Measurements from ENCODE around the gene RBM47.
"Not testable (repeated sequence)": the region's sequence is repeated elsewhere in the genome, so short reads cannot be mapped to it uniquely, and the experiment has no call there.

The RBM47 gene

DNA sequence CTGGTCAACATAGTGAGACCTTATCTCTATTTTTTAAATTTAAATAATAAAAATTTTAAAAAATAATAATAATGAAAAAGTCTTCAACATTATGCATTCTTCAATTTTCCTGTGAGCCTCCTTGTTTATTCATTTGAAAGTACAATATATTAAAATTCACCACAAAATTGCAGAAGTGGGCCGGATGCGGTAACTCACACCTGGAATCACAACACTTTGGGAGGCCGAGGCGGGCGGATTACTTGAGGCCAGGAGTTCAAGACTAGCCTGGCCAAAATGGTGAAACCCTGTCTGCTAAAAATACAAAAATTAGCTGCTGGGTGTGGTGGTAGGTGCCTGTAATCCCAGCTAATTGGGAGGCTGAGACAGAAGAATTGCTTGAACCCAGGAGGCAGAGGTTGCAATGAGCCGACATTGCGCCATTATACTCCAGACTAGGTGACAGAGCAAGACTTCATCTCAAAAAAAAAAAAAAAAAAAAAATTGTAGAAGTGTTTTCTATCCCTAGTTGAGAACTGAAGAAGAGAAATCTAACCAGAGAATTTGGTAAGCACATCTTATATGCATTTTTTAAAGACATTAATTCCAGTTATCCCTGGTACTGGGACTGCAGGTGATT is 56.9 kb downstream of the RBM47 start:
- H3K27me3 Mint-ChIP-seq (ENCODE audit: low read depth): no peaks in the 10 kb centered on the region
- H3K4me1 Mint-ChIP-seq (ENCODE audit: low read depth): peaks cover 19% of the 10 kb centered on the region
- H3K36me3 Mint-ChIP-seq (ENCODE audit: low read depth): peaks cover 1% of the 10 kb centered on the region
- H3K9me3 Mint-ChIP-seq: no peaks in the 10 kb centered on the region
- H3K27ac Mint-ChIP-seq: no peak overlapping the region
- no peak overlapping the region for H3K4me3 Mint-ChIP-seq

DNA sequence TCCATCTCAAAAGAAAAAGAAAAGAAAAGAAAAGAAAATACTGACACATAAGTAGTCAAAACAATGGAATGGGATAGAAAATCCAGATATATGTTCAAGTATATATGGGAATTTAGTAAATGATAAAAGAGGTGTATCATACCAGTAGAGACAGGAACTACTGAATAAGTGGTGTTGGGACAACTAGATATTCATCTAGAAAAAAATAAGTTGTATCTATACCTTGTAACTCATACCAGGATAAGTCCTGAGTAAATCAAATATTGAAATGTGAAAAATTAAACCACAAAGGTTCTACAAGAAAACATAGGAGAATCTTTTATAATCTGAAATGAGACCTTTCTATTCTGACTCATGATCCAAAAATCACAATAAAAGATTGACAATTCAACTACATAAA is 58.5 kb downstream of the RBM47 start:
- Mint-ChIP-seq H3K4me3 (no peak overlapping the region), H3K36me3 (ENCODE audit: low read depth) (no peaks in the 10 kb centered on the region), H3K27me3 (ENCODE audit: low read depth) (no peaks in the 10 kb centered on the region), H3K9me3 (no peaks in the 10 kb centered on the region), H3K27ac (no peak overlapping the region), H3K4me1 (ENCODE audit: low read depth) (peaks cover 4% of the 10 kb centered on the region)

DNA sequence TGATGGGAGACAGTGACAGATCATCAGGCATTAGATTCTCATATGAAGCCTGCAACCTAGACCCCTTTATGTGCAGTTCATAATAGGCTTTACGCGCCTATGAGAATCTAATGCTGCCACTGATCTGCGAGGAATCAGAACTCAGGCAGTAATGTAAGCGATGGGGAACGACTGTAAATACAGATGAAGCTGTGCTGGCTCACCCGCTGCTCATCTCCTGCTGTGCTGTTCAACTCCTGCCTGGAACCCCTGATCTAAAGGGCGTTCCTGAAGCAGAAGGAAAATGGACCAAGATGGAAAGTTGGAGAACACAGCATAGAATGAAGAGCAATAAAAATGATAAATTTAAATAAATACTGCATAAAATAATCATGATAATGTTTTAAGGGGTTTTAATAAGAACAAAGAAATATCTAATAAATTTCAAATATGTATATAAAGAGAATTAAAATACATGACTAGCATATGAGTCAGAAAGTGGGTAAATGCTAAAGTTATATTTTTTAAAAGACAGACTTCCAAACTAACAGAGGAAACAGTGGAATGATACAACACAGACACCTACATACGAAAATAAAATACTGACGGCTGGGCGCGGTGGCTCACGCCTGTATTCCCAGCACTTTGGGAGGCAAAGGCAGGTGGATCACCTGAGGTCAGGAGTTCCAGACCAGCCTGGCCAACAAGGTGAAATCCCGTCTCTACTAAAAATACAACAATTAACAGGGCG is 59.2 kb downstream of the RBM47 start:
- no peaks in the 10 kb centered on the region for H3K36me3 Mint-ChIP-seq (ENCODE audit: low read depth)
- no peak overlapping the region for H3K4me3 Mint-ChIP-seq
- no peaks in the 10 kb centered on the region for H3K9me3 Mint-ChIP-seq
- no peak overlapping the region for H3K27ac Mint-ChIP-seq
- no peaks in the 10 kb centered on the region for H3K27me3 Mint-ChIP-seq (ENCODE audit: low read depth)
- peaks cover 3% of the 10 kb centered on the region for H3K4me1 Mint-ChIP-seq (ENCODE audit: low read depth)

DNA sequence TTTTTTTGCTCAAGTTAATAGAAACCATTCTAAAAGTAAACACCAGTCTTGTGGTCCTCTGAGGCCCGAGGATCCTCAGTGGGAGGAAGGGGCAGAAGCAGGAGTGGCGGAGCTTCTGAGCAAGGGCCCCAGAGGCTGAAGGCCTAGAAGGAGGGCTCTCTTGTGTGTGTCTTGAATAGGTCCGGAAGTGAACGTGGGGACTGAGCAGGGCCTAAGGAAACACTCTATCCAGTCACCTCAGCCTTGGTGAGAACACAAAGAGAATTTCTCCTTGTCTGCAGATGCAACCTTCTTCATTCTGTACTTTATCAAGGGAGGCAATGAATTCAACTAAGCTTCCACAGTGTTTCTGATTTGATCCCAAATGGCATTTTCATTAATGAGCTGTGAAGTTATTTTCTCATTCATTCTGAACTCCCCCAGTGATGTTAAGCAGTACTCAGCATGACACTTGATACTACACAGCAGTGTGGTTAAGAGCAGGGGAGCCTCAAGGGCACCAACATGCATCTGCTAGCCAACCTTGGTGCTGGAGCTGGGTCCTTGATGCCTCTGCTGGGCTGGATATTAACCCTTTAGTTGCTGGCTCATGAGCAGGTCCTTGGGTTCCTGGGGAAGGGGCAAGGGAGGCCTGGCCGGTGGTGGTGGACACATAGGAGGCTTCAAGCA is 64.7 kb downstream of the RBM47 start:
- peaks cover 13% of the 10 kb centered on the region for H3K4me1 Mint-ChIP-seq (ENCODE audit: low read depth)
- no peak overlapping the region for H3K4me3 Mint-ChIP-seq
- no peaks in the 10 kb centered on the region for H3K9me3 Mint-ChIP-seq
- no peaks in the 10 kb centered on the region for H3K27me3 Mint-ChIP-seq (ENCODE audit: low read depth)
- no peak overlapping the region for H3K27ac Mint-ChIP-seq
- no peaks in the 10 kb centered on the region for H3K36me3 Mint-ChIP-seq (ENCODE audit: low read depth)

DNA sequence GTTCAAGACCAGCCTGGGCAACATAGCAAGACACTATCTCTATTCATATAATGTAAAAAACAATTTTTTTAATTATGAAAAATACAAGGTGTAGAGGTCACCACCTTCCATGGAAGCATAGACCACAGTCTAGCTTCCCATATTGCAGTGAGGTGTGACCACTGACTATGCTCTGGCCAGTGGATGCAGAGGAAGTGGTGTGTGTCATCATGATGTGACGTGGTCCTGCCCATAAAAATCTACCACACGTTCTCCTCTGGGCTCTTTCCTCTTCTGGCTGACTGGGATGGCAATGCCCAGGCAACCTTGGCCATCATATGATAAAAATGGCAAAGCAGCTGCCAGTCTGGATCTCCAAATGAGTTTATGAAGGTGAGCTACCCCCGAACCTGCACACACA is 65.7 kb downstream of the RBM47 start:
- H3K27me3 Mint-ChIP-seq (ENCODE audit: low read depth): no peaks in the 10 kb centered on the region
- H3K9me3 Mint-ChIP-seq: no peaks in the 10 kb centered on the region
- H3K27ac Mint-ChIP-seq: no peak overlapping the region
- H3K4me1 Mint-ChIP-seq (ENCODE audit: low read depth): peaks cover 20% of the 10 kb centered on the region
- no peaks in the 10 kb centered on the region for H3K36me3 Mint-ChIP-seq (ENCODE audit: low read depth)
- no peak overlapping the region for H3K4me3 Mint-ChIP-seq

DNA sequence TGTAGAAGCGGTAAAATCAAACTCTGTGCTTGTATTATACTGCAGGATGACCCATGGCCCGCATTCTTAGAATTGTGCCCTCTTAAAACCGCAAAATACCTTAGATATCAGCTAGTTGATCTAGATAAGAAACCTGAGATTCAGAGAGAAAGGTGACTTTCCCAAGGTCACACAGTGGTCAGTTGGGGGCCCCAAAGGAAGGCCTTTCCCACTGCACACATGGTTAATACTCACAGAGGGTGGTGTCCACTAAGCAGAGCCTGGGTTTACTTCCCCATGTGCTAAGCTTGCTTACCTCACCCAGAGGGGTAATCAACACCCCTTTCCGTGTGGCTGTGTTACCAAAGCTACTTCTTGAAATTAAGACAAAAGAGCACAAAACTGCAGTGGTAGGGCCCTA is 66.3 kb downstream of the RBM47 start:
- H3K4me3 Mint-ChIP-seq: no peak overlapping the region
- H3K4me1 Mint-ChIP-seq (ENCODE audit: low read depth): peaks cover 20% of the 10 kb centered on the region
- H3K27ac Mint-ChIP-seq: no peak overlapping the region
- H3K36me3 Mint-ChIP-seq (ENCODE audit: low read depth): no peaks in the 10 kb centered on the region
- H3K27me3 Mint-ChIP-seq (ENCODE audit: low read depth): no peaks in the 10 kb centered on the region
- H3K9me3 Mint-ChIP-seq: no peaks in the 10 kb centered on the region

DNA sequence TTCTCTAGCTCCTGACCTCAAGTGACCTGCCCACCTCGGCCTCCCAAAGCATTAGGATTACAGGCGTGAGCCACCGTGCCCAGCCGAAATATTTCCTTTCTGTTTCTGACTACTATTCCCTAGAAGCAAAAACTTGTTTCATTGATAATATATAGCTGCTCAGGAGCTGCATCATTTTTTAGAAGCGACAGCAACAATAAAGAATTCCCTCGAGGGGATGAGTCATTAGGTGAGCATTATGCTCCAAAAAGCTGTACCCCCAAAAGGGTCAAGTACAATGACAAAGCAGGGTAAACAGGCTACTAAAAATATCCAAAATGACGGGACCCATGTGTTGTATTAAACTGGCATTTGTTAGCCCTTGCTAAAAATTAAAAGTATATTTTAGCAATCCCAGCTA is 67.0 kb downstream of the RBM47 start:
- Mint-ChIP-seq H3K36me3 (ENCODE audit: low read depth) (no peaks in the 10 kb centered on the region), H3K4me3 (no peak overlapping the region), H3K9me3 (no peaks in the 10 kb centered on the region), H3K27me3 (ENCODE audit: low read depth) (no peaks in the 10 kb centered on the region), H3K4me1 (ENCODE audit: low read depth) (peaks cover 20% of the 10 kb centered on the region), H3K27ac (no peak overlapping the region)

DNA sequence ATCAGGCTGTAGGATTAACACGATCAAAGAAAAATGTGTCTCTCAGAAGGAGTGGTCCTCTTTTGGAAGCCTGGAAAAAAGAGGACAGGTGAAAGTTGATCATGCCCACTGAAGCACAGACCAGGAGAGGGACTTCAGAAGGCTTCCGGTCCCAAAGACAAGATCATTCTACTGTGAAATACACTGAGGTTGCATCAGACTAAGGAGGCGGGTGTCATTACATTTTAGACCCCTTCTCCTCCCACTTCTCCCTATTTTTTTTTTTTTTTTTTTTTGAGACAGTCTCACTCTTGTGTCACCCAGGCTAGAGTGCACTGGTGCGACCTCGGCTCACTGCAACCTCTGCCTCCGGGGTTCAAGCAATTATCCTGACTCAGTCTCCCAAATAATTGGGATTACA is 67.5 kb downstream of the RBM47 start:
- Mint-ChIP-seq H3K4me1 (ENCODE audit: low read depth) (peaks cover 20% of the 10 kb centered on the region), H3K27me3 (ENCODE audit: low read depth) (no peaks in the 10 kb centered on the region), H3K4me3 (no peak overlapping the region), H3K36me3 (ENCODE audit: low read depth) (no peaks in the 10 kb centered on the region), H3K9me3 (no peaks in the 10 kb centered on the region), H3K27ac (no peak overlapping the region)

DNA sequence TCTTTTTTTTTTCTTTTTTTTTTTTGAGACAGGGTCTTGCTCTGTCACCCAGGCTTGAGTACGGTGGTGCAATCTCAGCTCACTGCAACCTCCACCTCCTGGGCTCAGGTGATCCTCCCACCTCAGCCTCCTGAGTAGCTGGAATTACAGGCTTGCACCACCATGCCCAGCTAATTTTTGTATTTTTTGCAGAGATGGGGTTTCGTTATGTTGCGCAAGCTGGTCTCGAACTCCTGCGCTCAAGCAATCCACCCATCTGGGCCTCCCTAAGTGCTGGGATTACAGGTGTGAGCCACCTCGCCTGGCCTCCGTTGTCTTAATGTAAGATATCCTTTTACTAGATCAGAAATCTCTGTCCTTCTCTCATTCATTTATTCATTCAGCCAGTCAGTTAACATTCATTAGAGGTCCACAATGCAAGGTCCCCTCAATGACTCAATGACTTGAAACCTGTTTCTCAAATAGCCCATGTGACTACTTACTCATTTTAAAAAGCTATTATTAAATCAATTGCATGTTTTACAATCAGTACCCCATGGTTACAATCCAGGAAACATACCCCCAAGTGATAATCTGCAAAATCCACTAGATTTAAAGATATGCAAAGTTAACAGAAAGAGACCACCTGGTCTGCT is 68.0 kb downstream of the RBM47 start:
- H3K27ac Mint-ChIP-seq; H3K9me3 Mint-ChIP-seq; H3K36me3 Mint-ChIP-seq (ENCODE audit: low read depth); H3K27me3 Mint-ChIP-seq (ENCODE audit: low read depth); H3K4me3 Mint-ChIP-seq: not testable (repeated sequence)
- H3K4me1 Mint-ChIP-seq (ENCODE audit: low read depth): peaks cover 20% of the 10 kb centered on the region

DNA sequence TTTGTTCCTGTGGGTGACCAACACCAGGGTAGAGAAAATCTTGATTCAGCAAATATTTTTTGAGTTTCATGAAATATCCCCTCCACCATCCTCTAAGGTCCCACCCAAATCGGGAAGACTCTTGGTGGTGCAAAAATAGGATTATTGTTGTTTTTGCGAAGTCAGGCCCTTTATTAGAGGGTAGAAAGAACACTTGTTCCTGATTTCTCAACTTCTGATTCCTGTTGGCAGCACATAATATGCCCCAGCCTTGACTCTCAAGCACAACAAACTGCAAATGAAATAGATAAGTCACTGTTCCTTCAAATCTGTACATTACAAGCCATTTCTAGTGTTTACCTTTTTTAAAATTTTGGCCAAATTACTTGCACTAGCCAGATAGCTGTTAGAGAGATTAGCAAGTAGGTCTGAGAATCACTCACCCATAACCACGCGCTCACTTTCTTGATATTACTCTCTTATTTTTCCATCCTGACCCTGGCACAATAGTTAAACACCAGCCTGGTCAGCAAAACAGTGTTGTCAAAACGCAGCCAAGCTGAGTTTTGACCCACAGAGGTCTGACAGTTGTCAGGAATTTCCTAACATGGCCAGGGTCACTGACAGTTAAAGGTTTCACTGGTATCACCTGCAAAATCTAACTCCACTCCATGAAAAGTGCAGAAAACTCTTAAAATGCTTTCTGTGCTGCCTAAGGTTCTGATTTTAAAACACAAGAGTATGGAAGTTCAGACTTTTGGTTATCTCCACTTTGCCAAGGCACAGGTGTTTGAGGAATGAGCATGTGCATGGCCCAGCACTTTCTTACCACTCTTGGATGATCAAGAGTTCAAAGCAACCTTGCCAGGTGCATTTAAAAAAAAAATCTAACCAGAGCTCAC is 69.8 kb downstream of the RBM47 start:
- H3K27ac Mint-ChIP-seq: no peak overlapping the region
- no peaks in the 10 kb centered on the region for H3K9me3 Mint-ChIP-seq
- H3K36me3 Mint-ChIP-seq (ENCODE audit: low read depth): no peaks in the 10 kb centered on the region
- no peaks in the 10 kb centered on the region for H3K27me3 Mint-ChIP-seq (ENCODE audit: low read depth)
- H3K4me1 Mint-ChIP-seq (ENCODE audit: low read depth): peaks cover 17% of the 10 kb centered on the region
- no peak overlapping the region for H3K4me3 Mint-ChIP-seq

DNA sequence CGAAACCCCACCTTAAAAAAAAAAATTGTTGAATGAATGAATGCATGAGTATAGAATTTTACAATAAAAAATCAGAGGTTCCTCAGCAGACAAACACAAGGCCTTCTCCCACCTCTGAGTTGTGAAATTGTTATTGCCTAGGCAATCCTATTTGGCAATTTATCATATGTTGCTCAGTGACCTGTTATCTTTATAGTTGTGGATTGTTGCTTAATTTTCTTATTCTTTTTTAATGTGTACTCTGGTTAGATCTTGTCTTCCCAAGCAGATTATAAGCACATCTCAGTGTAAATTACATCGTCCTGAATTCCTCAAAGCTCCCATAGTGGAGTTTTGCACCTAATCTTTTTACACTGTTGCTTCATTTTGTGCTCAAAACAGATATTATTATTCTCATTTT is 71.9 kb downstream of the RBM47 start:
- Mint-ChIP-seq H3K4me1 (ENCODE audit: low read depth) (peaks cover 21% of the 10 kb centered on the region), H3K27me3 (ENCODE audit: low read depth) (no peaks in the 10 kb centered on the region), H3K36me3 (ENCODE audit: low read depth) (no peaks in the 10 kb centered on the region), H3K4me3 (no peak overlapping the region), H3K9me3 (no peaks in the 10 kb centered on the region), H3K27ac (no peak overlapping the region)

DNA sequence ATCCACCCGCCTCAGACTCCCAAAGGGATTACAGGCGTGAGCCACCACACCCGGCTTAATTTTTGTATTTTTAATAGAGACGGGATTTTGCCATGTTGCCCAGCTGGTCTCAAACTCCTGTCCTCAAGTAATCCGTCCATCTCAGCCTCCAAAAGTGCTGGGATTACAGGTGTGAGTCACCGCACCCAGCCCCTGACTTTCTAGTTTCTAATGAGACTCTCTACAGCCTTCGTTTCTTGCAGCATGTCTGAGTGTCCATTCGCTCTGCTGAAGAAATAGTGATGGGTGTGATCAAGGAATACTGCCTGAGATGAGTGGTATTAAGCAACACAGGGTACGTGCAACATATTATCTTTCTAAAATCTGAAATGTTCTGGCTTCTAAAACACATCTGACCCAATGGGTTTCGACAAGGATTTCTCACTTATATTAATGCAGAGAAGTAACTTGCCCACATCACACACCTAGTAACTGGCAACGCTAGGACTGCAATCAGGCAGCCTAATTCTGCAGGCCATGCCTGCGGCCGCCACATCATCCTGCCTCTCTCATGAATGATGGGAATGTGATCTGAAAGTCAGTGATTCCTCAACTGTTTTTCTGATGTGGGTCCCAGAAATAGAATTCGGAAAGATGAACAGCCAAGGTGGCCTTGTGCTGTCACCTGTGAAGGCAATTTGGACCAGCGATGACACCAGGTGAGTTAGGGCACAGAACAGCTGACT is 74.3 kb downstream of the RBM47 start:
- Mint-ChIP-seq H3K27ac (no peak overlapping the region), H3K27me3 (ENCODE audit: low read depth) (no peaks in the 10 kb centered on the region), H3K9me3 (no peaks in the 10 kb centered on the region), H3K4me1 (ENCODE audit: low read depth) (peaks cover 36% of the 10 kb centered on the region), H3K36me3 (ENCODE audit: low read depth) (peaks cover 2% of the 10 kb centered on the region), H3K4me3 (no peak overlapping the region)

DNA sequence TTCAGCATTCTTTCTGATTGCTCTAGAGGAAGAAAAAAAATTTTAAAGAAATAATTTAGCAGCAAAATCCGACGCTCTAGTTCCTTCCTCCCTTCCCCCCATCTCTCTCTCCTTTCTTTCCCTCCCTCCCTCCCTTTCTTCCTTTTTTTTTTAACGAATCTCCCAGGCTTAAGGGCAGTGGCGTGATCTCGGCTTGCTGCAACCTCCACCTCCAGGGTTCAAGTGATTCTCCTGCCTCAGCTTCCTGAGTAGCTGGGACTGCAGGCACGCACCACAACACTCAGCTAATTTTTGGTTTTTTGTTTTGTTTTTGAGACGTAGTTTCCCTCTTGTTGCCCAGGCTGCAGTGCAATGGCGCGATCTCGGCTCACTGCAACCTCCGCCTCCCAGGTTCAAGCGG is 75.0 kb downstream of the RBM47 start:
- H3K27me3 Mint-ChIP-seq (ENCODE audit: low read depth); H3K9me3 Mint-ChIP-seq; H3K4me3 Mint-ChIP-seq; H3K36me3 Mint-ChIP-seq (ENCODE audit: low read depth): not testable (repeated sequence)
- Mint-ChIP-seq H3K27ac (peak overlapping the region; percentile 63), H3K4me1 (ENCODE audit: low read depth) (peaks cover 29% of the 10 kb centered on the region)

DNA sequence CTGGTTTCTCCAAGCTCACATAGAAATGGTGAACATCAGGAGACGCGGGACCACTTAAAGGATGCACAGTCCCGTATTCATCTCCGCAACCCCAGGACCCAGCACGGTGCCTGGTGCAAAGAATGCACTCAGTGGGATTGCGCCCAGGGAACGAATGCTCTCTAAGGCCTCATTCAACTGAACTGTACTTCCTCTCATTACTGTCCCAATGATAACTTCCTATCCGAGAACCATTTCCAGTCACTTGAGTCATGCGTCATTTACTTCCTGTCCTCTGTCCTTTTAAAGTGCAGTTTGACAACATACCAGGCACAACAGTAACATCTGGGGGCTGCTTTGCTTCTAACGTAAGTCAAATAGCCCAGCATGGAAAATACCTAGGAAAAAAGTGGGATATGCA is 75.7 kb downstream of the RBM47 start:
- Mint-ChIP-seq H3K27ac (no peak overlapping the region), H3K9me3 (no peaks in the 10 kb centered on the region)

More for the DNA sequence above, 75.7 kb downstream of the RBM47 start:
- H3K4me1 Mint-ChIP-seq (ENCODE audit: low read depth): peaks cover 24% of the 10 kb centered on the region
- H3K4me3 Mint-ChIP-seq: peak overlapping the region; percentile 21
- peaks cover 2% of the 10 kb centered on the region for H3K36me3 Mint-ChIP-seq (ENCODE audit: low read depth)
- no peaks in the 10 kb centered on the region for H3K27me3 Mint-ChIP-seq (ENCODE audit: low read depth)

Data from T-helper 1 cell treated with Interleukin-12 subunit alpha and Interleukin-12 subunit beta and Interleukin-4 antibody, amounts not matched to agents 30 μg/mL and 1 μg/mL, for 36 hours (primary cell).